GM21528 (cell line): ENCODE results near the gene CDKL1.

Experiments used
- ATAC-seq: cut with Tn5 transposase; IDR thresholded peaks from one replicate; pipeline ENCODE4 v1.9.1; 2021; ENCODE audit warnings: mild to moderate bottlenecking, moderate library complexity; ENCODE audit not compliant: unreplicated experiment, low FRiP score

CDKL1 gene

GRCh38 chr14:50290306-50290705 lies 106.4 kb downstream of the CDKL1 start:
- no peak for ATAC-seq

DNA sequence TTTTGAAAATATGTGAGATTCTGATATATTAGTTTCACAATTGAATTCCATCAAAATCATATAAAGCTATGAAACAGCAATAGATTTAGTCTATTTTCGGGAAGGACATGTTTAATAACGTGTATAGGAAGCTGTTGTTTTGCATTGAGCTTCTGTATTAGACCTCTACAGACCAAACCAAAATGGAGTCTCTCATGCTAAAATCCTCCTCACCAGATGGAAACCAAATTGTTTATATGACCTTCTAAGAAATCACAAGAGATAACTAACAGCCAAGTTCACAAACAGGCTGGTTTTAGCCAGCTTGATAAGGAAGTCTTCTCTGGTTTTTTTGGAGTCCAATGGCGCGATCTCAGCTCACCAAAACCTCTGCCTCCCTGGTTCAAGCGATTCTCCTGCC lies 108.5 kb downstream of the CDKL1 start:
- no peak for ATAC-seq

DNA sequence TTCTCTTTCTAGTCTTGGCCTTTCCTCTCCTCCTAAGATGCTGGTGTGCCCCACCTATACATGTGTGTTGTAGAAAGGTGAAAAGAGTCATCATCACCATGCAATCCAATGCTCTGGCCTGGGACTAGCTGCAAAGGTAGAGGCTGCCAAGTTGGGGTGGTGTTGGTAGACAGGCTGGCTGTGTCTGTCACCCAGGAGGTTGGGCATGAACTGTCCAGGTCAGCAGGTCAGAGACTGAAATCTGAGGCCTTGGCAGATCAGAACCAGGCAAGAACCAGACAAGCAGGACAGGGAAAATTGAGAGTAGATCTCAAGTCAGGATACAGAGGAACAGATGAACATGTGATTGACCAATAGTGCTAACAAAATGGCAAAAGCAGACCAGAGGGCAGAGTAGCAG lies 110.8 kb downstream of the CDKL1 start:
- no peak for ATAC-seq
